ENCODE results near the gene ZNF296. TPM values are rescaled to one million over a fixed set of nuclear protein-coding genes. Genes with fewer than 3 reads are reported as not detected.
A peak's percentile ranks its signal among the peaks of the same experiment; 100 is the strongest.

ZNF296 gene
- total RNA-seq, 1 experiment from 2014 or later: not detected

GRCh38 chr19:45094707-45095106 is 18.4 kb upstream of the ZNF296 start:
- Histone ChIP-seq H3K36me3 (peaks cover 52% of the 10 kb centered on the region), H3K27me3 (no peaks in the 10 kb centered on the region), H3K4me3 (peak overlapping the region; percentile 82; the same call in 1 of the 2 replicates), H3K9me3 (no peaks in the 10 kb centered on the region)
- DNase-seq: no peak

- Histone ChIP-seq H3K27me3 (no peaks in the 10 kb centered on the region), H3K4me3 (peak overlapping the region; percentile 82), H3K36me3 (peaks cover 54% of the 10 kb centered on the region), H3K9me3 (no peaks in the 10 kb centered on the region)
- DNase-seq: no peak
Measured at GRCh38 chr19:45094137-45094536, 17.9 kb upstream of the ZNF296 start.

- Histone ChIP-seq H3K9me3 (no peaks in the 10 kb centered on the region), H3K36me3 (peaks cover 59% of the 10 kb centered on the region), H3K27me3 (no peaks in the 10 kb centered on the region), H3K4me3 (peak within 1 kb of the TSS; percentile 82)
- DNase-seq: peak; percentile 93
Measured at GRCh38 chr19:45092747-45093678, 16.7 kb upstream of the ZNF296 start, which contains the start of gene PPP1R37. Gene PPP1R37 (plus strand): TSS chr19:45093179. CDS start chr19:45093326, 147 bp downstream.

GRCh38 chr19:45091031-45091923 is 15.0 kb upstream of the ZNF296 start:
- Histone ChIP-seq H3K36me3 (peaks cover 70% of the 10 kb centered on the region), H3K4me3 (no peak overlapping the region), H3K9me3 (no peaks in the 10 kb centered on the region), H3K27me3 (no peaks in the 10 kb centered on the region)
- no peak for DNase-seq

- H3K27me3 ChIP-seq: no peaks in the 10 kb centered on the region
- H3K4me3 ChIP-seq: no peak overlapping the region
- no peak for DNase-seq
- H3K36me3 ChIP-seq: peaks cover 69% of the 10 kb centered on the region
- H3K9me3 ChIP-seq: no peaks in the 10 kb centered on the region
Measured at GRCh38 chr19:45090606-45091005, 14.3 kb upstream of the ZNF296 start.

GRCh38 chr19:45090034-45090433 is 13.8 kb upstream of the ZNF296 start:
- DNase-seq: no peak
- Histone ChIP-seq H3K36me3 (peaks cover 74% of the 10 kb centered on the region), H3K27me3 (no peaks in the 10 kb centered on the region), H3K4me3 (no peak overlapping the region), H3K9me3 (no peaks in the 10 kb centered on the region)

- H3K4me3 ChIP-seq: no peak overlapping the region
- DNase-seq: no peak
- no peaks in the 10 kb centered on the region for H3K27me3 ChIP-seq
Measured at GRCh38 chr19:45087531-45087930, 11.3 kb upstream of the ZNF296 start.

GRCh38 chr19:45086480-45086879 is 10.2 kb upstream of the ZNF296 start:
- Histone ChIP-seq H3K4me3 (no peak overlapping the region), H3K27me3 (no peaks in the 10 kb centered on the region), H3K9me3 (no peaks in the 10 kb centered on the region), H3K36me3 (peaks cover 78% of the 10 kb centered on the region)
- DNase-seq: no peak

More at GRCh38 chr19:45087531-45087930, 11.3 kb upstream of the ZNF296 start:
- Histone ChIP-seq H3K36me3 (peaks cover 79% of the 10 kb centered on the region), H3K9me3 (no peaks in the 10 kb centered on the region)

- Histone ChIP-seq H3K27me3 (no peaks in the 10 kb centered on the region), H3K9me3 (no peaks in the 10 kb centered on the region), H3K4me3 (no peak overlapping the region), H3K36me3 (peaks cover 52% of the 10 kb centered on the region)
- no peak for DNase-seq
Measured at GRCh38 chr19:45082170-45082569, 5.9 kb upstream of the ZNF296 start.

- peak overlapping the region; percentile 98 for H3K4me3 ChIP-seq
- no peaks in the 10 kb centered on the region for H3K27me3 ChIP-seq
- H3K36me3 ChIP-seq: peaks cover 33% of the 10 kb centered on the region
- no peaks in the 10 kb centered on the region for H3K9me3 ChIP-seq
- DNase-seq: no peak
Measured at GRCh38 chr19:45079911-45080370, 3.7 kb upstream of the ZNF296 start.

- peak within 1 kb of the TSS; percentile 98 for H3K4me3 ChIP-seq
- H3K27me3 ChIP-seq: no peaks in the 10 kb centered on the region
- DNase-seq: peak; percentile 84
- H3K36me3 ChIP-seq: peaks cover 28% of the 10 kb centered on the region
- no peaks in the 10 kb centered on the region for H3K9me3 ChIP-seq
Measured at GRCh38 chr19:45079063-45079910, 3.0 kb upstream of the ZNF296 start, which contains the start of gene GEMIN7. Gene GEMIN7 (plus strand): TSS chr19:45079260. CDS start chr19:45090115, 10,855 bp downstream.

- DNase-seq: no peak
- no peaks in the 10 kb centered on the region for H3K9me3 ChIP-seq
- H3K4me3 ChIP-seq: peak overlapping the region; percentile 98
- H3K27me3 ChIP-seq: no peaks in the 10 kb centered on the region
- H3K36me3 ChIP-seq: peaks cover 28% of the 10 kb centered on the region
Measured at GRCh38 chr19:45078390-45079062, 2.2 kb upstream of the ZNF296 start.

GRCh38 chr19:45076851-45077730 is 813 bp upstream of the ZNF296 start:
- no peak for DNase-seq
- H3K4me3 ChIP-seq: peak overlapping the region; percentile 53
- peaks cover 22% of the 10 kb centered on the region for H3K36me3 ChIP-seq
- H3K9me3 ChIP-seq: no peaks in the 10 kb centered on the region
- no peaks in the 10 kb centered on the region for H3K27me3 ChIP-seq

- DNase-seq: peak; percentile 85
- Histone ChIP-seq H3K27me3 (no peaks in the 10 kb centered on the region), H3K36me3 (peaks cover 20% of the 10 kb centered on the region), H3K4me3 (peak overlapping the region; percentile 53), H3K9me3 (no peaks in the 10 kb centered on the region)
Measured at GRCh38 chr19:45075301-45076028, 813 bp downstream of the ZNF296 start.
